Measurements from ENCODE around the gene CADM1. TPM values are rescaled to one million over a fixed set of nuclear protein-coding genes. Genes with fewer than 3 reads are reported as not detected.

CADM1 gene
- total RNA-seq, 4 donors from 2014 or later: 89.9 to 351 (median 235) TPM

DNA sequence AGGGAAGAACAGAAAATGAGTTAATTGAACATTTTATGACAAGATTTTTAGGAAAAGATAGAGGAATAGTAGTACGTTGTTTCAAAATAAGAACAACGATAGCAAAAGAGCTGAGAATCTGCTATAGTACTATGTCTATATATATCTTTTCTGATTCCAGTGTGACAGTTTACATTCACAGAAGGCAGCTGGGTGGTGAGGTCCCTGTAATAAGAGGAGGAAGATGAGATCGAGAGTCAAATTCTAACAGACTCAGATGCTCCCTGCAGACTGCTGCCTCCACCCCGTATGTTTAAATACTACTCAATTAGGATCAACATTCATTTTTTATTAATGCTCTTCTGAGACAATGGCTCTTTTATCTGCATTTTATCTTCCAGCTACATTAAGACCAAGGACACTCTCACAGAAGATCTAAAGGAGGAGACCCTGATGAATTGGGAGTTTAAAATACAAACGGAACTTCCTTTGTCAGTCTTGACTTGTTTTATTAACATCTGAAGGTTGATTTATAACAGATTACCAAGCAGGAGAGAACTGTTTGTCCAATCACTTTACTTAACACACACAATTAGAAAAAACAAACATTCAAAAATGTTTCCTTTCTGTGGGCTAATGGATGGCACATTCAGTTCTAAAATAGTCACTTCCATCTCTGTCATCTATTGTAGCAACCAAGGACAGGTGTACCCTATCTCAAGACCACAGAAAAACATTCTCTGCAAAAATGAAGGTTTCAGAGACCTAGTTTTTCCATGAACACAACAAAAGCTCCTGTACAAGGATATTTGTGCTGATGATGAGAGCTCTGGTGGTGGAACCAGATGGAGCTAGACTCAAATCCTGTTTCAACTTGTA is 240.2 kb downstream of the CADM1 start:
- Histone ChIP-seq H3K27me3 (no peaks in the 10 kb centered on the region), H3K9me3 (no peaks in the 10 kb centered on the region), H3K4me1 (peaks cover 0 to 19% of the 10 kb centered on the region in 2 donors), H3K27ac (no peak overlapping the region), H3K36me3 (no peaks in the 10 kb centered on the region), H3K4me3 (replicated peaks in 1 of 3) (no peak overlapping the region)
- WGBS, 2 donors: 80 to 85% methylated on average over 5 of the region's 5 CpGs
- DNase-seq: no peak
- TF ChIP-seq, protein P1, sequence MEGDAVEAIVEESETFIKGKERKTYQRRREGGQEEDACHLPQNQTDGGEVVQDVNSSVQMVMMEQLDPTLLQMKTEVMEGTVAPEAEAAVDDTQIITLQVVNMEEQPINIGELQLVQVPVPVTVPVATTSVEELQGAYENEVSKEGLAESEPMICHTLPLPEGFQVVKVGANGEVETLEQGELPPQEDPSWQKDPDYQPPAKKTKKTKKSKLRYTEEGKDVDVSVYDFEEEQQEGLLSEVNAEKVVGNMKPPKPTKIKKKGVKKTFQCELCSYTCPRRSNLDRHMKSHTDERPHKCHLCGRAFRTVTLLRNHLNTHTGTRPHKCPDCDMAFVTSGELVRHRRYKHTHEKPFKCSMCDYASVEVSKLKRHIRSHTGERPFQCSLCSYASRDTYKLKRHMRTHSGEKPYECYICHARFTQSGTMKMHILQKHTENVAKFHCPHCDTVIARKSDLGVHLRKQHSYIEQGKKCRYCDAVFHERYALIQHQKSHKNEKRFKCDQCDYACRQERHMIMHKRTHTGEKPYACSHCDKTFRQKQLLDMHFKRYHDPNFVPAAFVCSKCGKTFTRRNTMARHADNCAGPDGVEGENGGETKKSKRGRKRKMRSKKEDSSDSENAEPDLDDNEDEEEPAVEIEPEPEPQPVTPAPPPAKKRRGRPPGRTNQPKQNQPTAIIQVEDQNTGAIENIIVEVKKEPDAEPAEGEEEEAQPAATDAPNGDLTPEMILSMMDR (IDR thresholded peaks at IDR 0.05): no peak
- no peak for TF ChIP-seq POLR2A (IDR thresholded peaks at IDR 0.05)
- intact Hi-C loops (cut with DNase I): no loop called here

DNA sequence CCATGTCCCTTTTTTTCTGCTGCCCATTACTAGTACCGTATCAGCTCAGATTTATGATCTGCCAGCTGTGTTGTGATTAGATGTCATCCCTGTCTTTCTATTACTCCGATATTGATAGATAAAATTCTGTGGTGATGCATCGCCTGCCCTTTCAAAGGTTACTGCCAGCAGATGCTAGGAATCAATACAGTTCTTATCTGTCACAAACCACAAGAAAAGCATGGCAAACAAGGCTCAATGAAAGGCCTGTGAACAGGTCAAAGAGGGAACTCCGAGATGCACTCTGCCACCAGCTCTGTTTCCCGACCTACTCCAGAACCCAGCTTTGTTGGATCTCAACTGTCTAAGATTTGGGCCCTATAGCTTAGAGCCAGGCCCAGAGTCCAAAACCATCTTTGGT is 246.0 kb downstream of the CADM1 start:
- DNase-seq: no peak
- TF ChIP-seq, protein P1 (IDR thresholded peaks at IDR 0.05): no peak
- no peak for TF ChIP-seq POLR2A (IDR thresholded peaks at IDR 0.05)
- no peak overlapping the region for H3K27ac ChIP-seq
- intact Hi-C loops (cut with DNase I): no loop called here
- H3K4me1 ChIP-seq: peaks cover 20 to 24% of the 10 kb centered on the region in 2 donors
- no peaks in the 10 kb centered on the region for H3K27me3 ChIP-seq
- H3K9me3 ChIP-seq: no peaks in the 10 kb centered on the region
- no peak overlapping the region for H3K4me3 ChIP-seq (replicated peaks in 1 of 3)
- no peaks in the 10 kb centered on the region for H3K36me3 ChIP-seq
- 94 to 96% methylated on average over 5 of the region's 5 CpGs for WGBS, 2 donors

DNA sequence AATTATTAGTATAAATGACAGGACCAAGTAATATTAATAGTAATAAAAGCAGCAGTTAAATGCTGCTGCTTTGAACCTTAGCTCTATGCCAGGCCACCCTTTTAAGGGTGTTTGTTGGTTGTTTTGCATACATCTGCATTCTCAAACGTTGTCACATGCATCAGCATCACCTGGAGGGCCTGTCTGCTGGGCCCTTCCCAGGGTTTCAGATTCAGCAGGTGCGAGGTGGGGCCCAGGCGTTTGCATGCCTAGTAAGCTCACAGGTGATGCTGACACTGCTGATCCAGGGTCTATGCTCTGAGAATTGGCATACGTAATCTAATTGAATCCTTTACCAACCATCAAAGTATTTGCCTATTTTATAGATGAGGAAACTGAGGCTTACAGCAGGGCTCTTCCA is 246.5 kb downstream of the CADM1 start:
- no peaks in the 10 kb centered on the region for H3K9me3 ChIP-seq
- H3K36me3 ChIP-seq: no peaks in the 10 kb centered on the region
- 78 to 79% methylated on average over 4 of the region's 4 CpGs for whole genome bisulfite sequencing, 2 donors
- TF ChIP-seq POLR2A (IDR thresholded peaks at IDR 0.05): no peak
- TF ChIP-seq, protein P1 (IDR thresholded peaks at IDR 0.05): no peak
- no peaks in the 10 kb centered on the region for H3K27me3 ChIP-seq
- intact Hi-C loops (cut with DNase I): no loop called here
- DNase-seq: no peak
- no peak overlapping the region for H3K4me3 ChIP-seq (replicated peaks in 1 of 3)
- H3K27ac ChIP-seq: peak overlapping the region in 1 of 3 donors; percentile 30
- peaks cover 20 to 23% of the 10 kb centered on the region in 2 donors for H3K4me1 ChIP-seq

DNA sequence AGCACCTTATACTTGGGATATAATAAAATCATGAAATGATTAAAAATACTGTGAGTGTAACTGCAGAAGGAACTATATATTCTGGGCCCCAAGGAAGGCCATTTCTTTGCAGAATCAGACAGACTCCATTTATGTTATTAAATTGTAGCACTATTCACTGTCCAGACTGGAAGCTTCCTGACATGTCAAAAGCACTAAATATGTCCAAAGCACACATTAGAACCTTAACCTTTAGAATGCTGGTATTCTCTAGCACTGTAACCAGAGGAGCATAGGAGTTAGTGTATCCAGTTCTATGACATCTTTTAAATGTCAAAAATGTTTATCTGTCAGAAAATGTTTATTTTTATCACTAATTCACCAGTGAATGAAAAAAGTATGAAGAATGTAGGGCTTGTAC is 246.9 kb downstream of the CADM1 start:
- no peak for DNase-seq
- Histone ChIP-seq H3K36me3 (no peaks in the 10 kb centered on the region), H3K27ac (peak overlapping the region in 1 of 3 donors; percentile 30), H3K4me1 (peaks cover 19 to 20% of the 10 kb centered on the region in 2 donors), H3K4me3 (replicated peaks in 1 of 3) (no peak overlapping the region), H3K27me3 (no peaks in the 10 kb centered on the region), H3K9me3 (no peaks in the 10 kb centered on the region)
- TF ChIP-seq, protein P1 (IDR thresholded peaks at IDR 0.05): no peak
- TF ChIP-seq POLR2A (IDR thresholded peaks at IDR 0.05): no peak
- intact Hi-C loops (cut with DNase I): no loop called here
